ENCODE results near the gene SPNS3. TPM values are rescaled to one million over a fixed set of nuclear protein-coding genes. Genes with fewer than 3 reads are reported as not detected.

The SPNS3 gene
- total RNA-seq, 1 donor from 2014 or later = not detected

DNA sequence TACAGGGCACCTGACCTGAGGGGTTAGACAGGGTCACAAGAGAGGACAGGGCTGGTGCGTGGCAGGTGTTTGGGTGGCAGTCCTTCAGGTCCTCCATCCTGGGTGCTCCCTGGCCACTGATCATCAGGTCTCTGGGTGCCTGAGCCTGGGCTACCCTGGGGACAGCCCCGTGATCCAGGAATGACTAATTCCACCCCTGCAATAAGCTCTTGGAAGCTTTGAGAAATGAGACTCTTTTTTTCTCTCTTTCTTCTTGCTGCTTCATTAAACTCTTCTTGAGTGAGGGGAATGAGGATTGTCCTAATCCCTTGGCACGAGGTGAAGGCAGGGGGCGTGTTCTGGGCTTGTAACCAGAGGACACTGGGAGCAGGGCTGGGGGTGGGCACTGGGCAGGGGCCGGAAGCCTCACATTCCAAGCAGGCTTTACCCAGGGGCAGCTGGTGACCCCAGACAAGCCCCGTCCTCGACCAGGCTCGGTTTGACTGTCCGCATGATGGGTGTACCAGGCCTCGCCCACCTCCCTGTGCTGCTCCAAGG lies 43.6 kb downstream of the SPNS3 start:
- no peak for DNase-seq
- H3K4me1 Mint-ChIP-seq (ENCODE audit: low read depth, unreplicated experiment) = peaks cover 15% of the 10 kb centered on the region
- H3K27ac Mint-ChIP-seq (ENCODE audit: unreplicated experiment) = no peak overlapping the region
- no peaks in the 10 kb centered on the region for H3K36me3 Mint-ChIP-seq (ENCODE audit: unreplicated experiment)
- peaks cover 2% of the 10 kb centered on the region for H3K9me3 Mint-ChIP-seq (ENCODE audit: unreplicated experiment)
- H3K4me3 Mint-ChIP-seq (ENCODE audit: unreplicated experiment) = no peak overlapping the region
- peaks cover 8% of the 10 kb centered on the region for H3K27me3 Mint-ChIP-seq (ENCODE audit: unreplicated experiment)
- TF ChIP-seq, protein P1, sequence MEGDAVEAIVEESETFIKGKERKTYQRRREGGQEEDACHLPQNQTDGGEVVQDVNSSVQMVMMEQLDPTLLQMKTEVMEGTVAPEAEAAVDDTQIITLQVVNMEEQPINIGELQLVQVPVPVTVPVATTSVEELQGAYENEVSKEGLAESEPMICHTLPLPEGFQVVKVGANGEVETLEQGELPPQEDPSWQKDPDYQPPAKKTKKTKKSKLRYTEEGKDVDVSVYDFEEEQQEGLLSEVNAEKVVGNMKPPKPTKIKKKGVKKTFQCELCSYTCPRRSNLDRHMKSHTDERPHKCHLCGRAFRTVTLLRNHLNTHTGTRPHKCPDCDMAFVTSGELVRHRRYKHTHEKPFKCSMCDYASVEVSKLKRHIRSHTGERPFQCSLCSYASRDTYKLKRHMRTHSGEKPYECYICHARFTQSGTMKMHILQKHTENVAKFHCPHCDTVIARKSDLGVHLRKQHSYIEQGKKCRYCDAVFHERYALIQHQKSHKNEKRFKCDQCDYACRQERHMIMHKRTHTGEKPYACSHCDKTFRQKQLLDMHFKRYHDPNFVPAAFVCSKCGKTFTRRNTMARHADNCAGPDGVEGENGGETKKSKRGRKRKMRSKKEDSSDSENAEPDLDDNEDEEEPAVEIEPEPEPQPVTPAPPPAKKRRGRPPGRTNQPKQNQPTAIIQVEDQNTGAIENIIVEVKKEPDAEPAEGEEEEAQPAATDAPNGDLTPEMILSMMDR (IDR thresholded peaks at IDR 0.05; ENCODE audit: partially characterized antibody, unreplicated experiment) = no peak

DNA sequence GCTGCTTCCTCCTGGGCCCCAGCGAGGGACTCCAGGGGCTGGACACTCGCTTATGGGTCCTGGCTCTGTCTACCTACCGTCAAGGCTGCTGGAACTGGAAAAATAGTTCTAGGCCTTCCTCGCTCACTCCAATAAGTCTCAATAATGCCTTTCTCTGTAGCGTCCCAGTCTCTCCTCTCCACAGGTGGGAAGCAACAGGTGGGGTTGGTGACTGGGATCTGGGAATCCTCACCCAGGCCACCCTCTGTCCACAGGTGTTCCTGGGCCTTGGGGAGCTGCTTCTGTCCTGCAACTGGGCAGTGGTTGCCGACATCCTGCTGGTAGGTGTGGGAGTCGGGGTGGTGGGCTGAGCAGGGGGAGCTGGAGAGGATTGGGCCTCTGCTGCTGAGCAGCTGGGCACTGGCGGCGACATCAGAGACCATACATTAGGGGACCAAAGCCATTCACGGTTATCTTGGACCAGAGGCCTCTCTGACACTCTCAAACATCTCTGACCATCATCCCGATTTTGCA lies 44.6 kb downstream of the SPNS3 start:
- H3K27me3 Mint-ChIP-seq (ENCODE audit: unreplicated experiment) = peaks cover 8% of the 10 kb centered on the region
- peaks cover 2% of the 10 kb centered on the region for H3K9me3 Mint-ChIP-seq (ENCODE audit: unreplicated experiment)

GRCh38 chr17:4479340-4479981 lies 45.7 kb downstream of the SPNS3 start:
- peaks cover 19% of the 10 kb centered on the region for H3K4me1 Mint-ChIP-seq (ENCODE audit: low read depth, unreplicated experiment)
- H3K36me3 Mint-ChIP-seq (ENCODE audit: unreplicated experiment) = no peaks in the 10 kb centered on the region
- no peak for DNase-seq
- TF ChIP-seq, protein P1 (IDR thresholded peaks at IDR 0.05; ENCODE audit: partially characterized antibody, unreplicated experiment) = no peak
- peaks cover 8% of the 10 kb centered on the region for H3K27me3 Mint-ChIP-seq (ENCODE audit: unreplicated experiment)
- no peak overlapping the region for H3K4me3 Mint-ChIP-seq (ENCODE audit: unreplicated experiment)
- H3K9me3 Mint-ChIP-seq (ENCODE audit: unreplicated experiment) = peaks cover 2% of the 10 kb centered on the region
- H3K27ac Mint-ChIP-seq (ENCODE audit: unreplicated experiment) = no peak overlapping the region

More for the DNA sequence above, 44.6 kb downstream of the SPNS3 start:
- TF ChIP-seq, protein P1 (IDR thresholded peaks at IDR 0.05; ENCODE audit: partially characterized antibody, unreplicated experiment) = no peak
- peaks cover 15% of the 10 kb centered on the region for H3K4me1 Mint-ChIP-seq (ENCODE audit: low read depth, unreplicated experiment)
- no peak overlapping the region for H3K4me3 Mint-ChIP-seq (ENCODE audit: unreplicated experiment)
- DNase-seq = no peak
- H3K27ac Mint-ChIP-seq (ENCODE audit: unreplicated experiment) = no peak overlapping the region
- H3K36me3 Mint-ChIP-seq (ENCODE audit: unreplicated experiment) = no peaks in the 10 kb centered on the region

GRCh38 chr17:4479982-4480751 lies 46.4 kb downstream of the SPNS3 start:
- no peak for DNase-seq
- H3K4me1 Mint-ChIP-seq (ENCODE audit: low read depth, unreplicated experiment) = peaks cover 15% of the 10 kb centered on the region
- H3K27ac Mint-ChIP-seq (ENCODE audit: unreplicated experiment) = no peak overlapping the region
- peaks cover 1% of the 10 kb centered on the region for H3K9me3 Mint-ChIP-seq (ENCODE audit: unreplicated experiment)
- H3K27me3 Mint-ChIP-seq (ENCODE audit: unreplicated experiment) = peaks cover 5% of the 10 kb centered on the region
- H3K36me3 Mint-ChIP-seq (ENCODE audit: unreplicated experiment) = no peaks in the 10 kb centered on the region
- H3K4me3 Mint-ChIP-seq (ENCODE audit: unreplicated experiment) = no peak overlapping the region
- TF ChIP-seq, protein P1 (IDR thresholded peaks at IDR 0.05; ENCODE audit: partially characterized antibody, unreplicated experiment) = no peak
